ENCODE data around the gene CD52. TPM values are rescaled to one million over a fixed set of nuclear protein-coding genes. Genes with fewer than 3 reads are reported as not detected.
A peak's percentile ranks its signal among the peaks of the same experiment; 100 is the strongest.

The CD52 gene
- total RNA-seq, 6 experiments from 2014 or later = 2.8 to 17.6 (median 8.5) TPM

DNA sequence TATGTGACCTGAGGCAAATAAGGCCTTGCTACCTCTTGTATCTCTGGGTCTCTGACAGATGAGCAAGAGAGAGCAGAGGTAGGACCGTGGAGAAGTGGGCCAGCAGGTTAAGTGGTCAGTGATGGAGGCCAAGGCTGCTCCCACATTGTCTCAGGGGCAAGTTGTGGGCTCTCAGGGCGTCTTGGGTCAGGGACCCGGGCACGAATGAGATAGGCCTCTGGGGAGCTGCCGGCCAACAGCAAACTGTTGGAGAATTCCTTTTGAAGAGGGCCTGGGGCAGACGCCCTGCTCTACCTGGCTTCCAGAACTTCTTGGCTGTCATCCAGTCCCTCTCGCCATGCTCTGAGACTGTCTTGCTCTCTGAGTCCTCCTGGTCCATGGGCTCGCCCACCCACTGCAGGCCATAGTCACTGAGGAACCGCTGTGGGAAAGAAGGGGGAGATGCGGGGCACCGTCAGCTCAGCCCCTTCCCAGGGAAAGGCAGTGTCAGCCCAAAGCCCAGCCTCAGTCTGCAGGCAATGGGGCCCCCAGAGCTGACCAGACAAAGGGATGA lies 23.8 kb upstream of the CD52 start:
- intact Hi-C loops (cut with DNase I) = loop anchor here in 1 of 2 donors (10.0 kb wide), 1 partner anchor 71 kb away; no protein-coding TSS in a partner anchor
- no peak for TF ChIP-seq POLR2A (IDR thresholded peaks at IDR 0.05)
- TF ChIP-seq, protein P1, sequence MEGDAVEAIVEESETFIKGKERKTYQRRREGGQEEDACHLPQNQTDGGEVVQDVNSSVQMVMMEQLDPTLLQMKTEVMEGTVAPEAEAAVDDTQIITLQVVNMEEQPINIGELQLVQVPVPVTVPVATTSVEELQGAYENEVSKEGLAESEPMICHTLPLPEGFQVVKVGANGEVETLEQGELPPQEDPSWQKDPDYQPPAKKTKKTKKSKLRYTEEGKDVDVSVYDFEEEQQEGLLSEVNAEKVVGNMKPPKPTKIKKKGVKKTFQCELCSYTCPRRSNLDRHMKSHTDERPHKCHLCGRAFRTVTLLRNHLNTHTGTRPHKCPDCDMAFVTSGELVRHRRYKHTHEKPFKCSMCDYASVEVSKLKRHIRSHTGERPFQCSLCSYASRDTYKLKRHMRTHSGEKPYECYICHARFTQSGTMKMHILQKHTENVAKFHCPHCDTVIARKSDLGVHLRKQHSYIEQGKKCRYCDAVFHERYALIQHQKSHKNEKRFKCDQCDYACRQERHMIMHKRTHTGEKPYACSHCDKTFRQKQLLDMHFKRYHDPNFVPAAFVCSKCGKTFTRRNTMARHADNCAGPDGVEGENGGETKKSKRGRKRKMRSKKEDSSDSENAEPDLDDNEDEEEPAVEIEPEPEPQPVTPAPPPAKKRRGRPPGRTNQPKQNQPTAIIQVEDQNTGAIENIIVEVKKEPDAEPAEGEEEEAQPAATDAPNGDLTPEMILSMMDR (IDR thresholded peaks at IDR 0.05) = no peak
- Histone ChIP-seq H3K36me3 (no peaks in the 10 kb centered on the region), H3K4me3 (no peak overlapping the region), H3K4me1 (no peaks in the 10 kb centered on the region), H3K9me3 (no peaks in the 10 kb centered on the region), H3K27ac (no peak overlapping the region), H3K27me3 (no peaks in the 10 kb centered on the region)
- 56% methylated on average over 3 of the region's 11 CpGs for WGBS (ENCODE audit: insufficient coverage, low coverage, low lambda C conversion rate, missing lambda C conversion rate)
- ATAC-seq (no peak), DNase-seq (no peak)

DNA sequence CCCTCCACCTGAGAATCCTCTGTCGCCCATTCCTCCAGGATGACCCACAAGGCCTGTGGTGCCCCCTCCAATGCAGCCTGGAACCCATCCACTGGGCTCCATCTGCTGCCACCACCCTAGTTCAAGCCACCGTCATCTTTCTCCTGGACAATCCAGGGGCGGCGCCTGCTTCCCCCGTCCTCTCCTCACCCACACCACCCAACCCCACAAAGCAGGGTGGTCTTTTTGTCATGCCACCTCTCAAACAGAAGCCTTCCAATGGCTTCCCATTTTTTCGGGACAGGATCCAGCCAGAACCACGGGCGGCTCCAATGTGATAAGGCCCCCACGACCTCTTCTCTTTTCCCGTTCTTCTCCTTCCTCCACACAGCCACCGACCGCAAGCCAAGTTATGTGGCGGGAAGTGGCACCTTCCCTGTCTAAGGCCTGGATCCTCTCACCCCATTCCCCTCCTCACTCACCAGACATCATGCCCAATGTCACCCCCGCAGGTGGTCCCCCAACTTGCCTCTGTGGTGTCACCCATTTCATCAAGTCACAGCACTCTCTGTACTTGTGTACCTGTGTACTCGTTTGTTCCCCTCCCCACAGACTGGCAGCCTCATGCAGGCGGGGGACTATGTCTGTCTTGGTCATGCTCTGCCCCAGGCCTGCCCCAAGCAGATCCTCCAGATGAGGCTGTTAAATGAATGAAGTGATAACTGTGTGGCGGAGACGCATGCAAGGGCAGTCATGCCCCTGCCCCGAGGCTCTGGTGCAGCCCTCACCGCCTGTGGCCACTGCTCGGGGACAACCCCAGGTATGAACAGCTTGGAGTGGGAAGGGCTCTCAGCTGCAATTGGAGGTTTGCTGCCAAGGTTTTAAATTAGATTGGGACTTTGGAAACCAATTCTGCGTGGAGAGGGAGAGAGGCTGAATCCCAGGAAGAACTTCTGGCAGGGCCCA lies 22.3 kb upstream of the CD52 start:
- no peak for DNase-seq
- H3K36me3 ChIP-seq = no peaks in the 10 kb centered on the region
- 89% methylated on average over 20 of the region's 22 CpGs for WGBS (ENCODE audit: insufficient coverage, low coverage, low lambda C conversion rate, missing lambda C conversion rate)
- intact Hi-C loops (cut with DNase I) = loop anchor here in 1 of 2 donors (10.0 kb wide), 1 partner anchor 69 kb away; no protein-coding TSS in a partner anchor
- no peaks in the 10 kb centered on the region for H3K27me3 ChIP-seq
- H3K27ac ChIP-seq = no peak overlapping the region
- ATAC-seq = no peak
- H3K4me3 ChIP-seq = no peak overlapping the region
- no peak for TF ChIP-seq POLR2A (IDR thresholded peaks at IDR 0.05)
- TF ChIP-seq, protein P1 (IDR thresholded peaks at IDR 0.05) = no peak
- no peaks in the 10 kb centered on the region for H3K9me3 ChIP-seq
- no peaks in the 10 kb centered on the region for H3K4me1 ChIP-seq

DNA sequence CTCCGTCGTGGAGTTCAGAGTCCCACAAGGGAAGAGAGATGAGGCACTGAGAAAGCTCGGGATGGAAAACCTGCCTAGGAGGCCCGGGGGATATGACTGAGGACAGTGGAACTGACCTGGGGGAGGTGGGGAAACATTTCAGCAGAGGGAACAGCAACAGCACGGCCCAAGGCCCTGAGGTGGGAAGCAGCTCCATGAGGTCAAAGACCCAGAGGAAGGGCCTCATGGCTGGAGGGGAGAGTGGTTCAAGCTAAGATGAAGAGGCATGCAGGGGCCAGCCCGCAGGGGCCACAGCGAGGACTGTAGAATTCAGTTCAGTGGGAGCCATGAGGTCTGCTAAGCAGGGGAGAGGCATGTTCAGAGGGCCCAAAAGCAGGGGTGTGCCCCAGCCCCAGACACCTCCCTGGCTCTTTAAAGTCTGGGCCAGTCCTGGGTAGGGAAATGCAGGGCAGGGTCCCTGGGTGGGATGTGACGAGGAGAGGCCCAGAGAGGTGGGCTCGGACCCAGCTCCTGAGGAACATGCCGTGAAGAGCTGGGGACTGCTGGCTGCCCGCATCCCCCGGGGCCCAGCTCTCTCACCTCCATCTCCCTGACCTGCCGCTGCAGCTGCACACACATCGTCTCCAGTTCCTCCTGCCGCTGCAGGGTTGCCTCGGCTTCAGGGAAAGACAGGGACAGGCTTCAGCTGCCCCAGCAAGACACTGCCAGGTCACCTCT lies 21.3 kb upstream of the CD52 start:
- H3K9me3 ChIP-seq = no peaks in the 10 kb centered on the region
- no peaks in the 10 kb centered on the region for H3K27me3 ChIP-seq
- no peaks in the 10 kb centered on the region for H3K36me3 ChIP-seq
- intact Hi-C loops (cut with DNase I) = loop anchor here in 1 of 2 donors (10.0 kb wide), 1 partner anchor 68 kb away; no protein-coding TSS in a partner anchor
- no peak overlapping the region for H3K27ac ChIP-seq
- H3K4me1 ChIP-seq = no peaks in the 10 kb centered on the region
- no peak for TF ChIP-seq POLR2A (IDR thresholded peaks at IDR 0.05)
- TF ChIP-seq, protein P1 (IDR thresholded peaks at IDR 0.05) = no peak
- no peak for DNase-seq
- WGBS (ENCODE audit: insufficient coverage, low coverage, low lambda C conversion rate, missing lambda C conversion rate) = 53% methylated on average over 4 of the region's 16 CpGs
- no peak for ATAC-seq
- H3K4me3 ChIP-seq = no peak overlapping the region

DNA sequence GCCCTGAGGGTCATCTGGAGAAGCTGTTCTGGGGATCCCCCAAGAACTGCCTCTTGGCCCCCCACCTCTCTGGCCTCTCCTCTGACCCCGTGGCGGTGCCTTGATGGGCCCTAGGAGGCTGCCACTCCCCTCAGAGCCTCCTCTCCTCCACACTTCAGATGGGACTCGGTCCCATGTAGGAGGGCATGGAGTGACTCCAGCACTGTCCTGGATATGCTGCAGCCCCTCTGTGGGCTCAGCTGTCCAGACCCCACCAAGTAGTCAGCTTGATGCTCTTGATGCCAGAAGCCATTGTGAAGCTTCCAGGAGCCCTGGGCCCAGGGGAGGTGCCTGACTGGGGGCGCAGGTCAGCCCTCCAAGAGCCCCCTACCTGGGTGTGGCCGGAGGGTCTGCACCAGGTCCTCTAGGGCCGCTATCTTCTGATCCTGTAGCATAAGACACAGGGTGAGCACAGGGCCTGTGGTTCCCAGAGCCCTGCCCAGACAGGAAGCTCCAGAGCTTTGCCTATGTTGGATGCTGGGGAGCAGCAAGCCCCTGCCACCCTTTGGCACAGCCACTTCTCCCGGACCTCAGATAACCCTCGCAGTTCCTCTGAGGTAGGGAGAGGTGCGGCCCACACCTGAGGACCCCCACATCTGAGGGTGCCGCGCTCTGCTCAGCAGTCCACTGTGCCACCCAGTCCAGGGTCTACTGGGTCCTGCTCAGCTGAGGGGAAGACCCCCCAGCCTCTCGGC lies 20.5 kb upstream of the CD52 start:
- intact Hi-C loops (cut with DNase I) = loop anchor here in 1 of 2 donors (10.0 kb wide), 1 partner anchor 68 kb away; no protein-coding TSS in a partner anchor
- Histone ChIP-seq H3K27me3 (no peaks in the 10 kb centered on the region), H3K9me3 (no peaks in the 10 kb centered on the region), H3K27ac (no peak overlapping the region), H3K4me3 (no peak overlapping the region), H3K36me3 (no peaks in the 10 kb centered on the region), H3K4me1 (no peaks in the 10 kb centered on the region)
- no peak for TF ChIP-seq POLR2A (IDR thresholded peaks at IDR 0.05)
- TF ChIP-seq, protein P1 (IDR thresholded peaks at IDR 0.05) = no peak
- ATAC-seq (peak in 1 of 4 donors; percentile 16), DNase-seq (no peak)
- no CpG with 5 or more reads among the region's 12 CpGs for WGBS (ENCODE audit: insufficient coverage, low coverage, low lambda C conversion rate, missing lambda C conversion rate)
